ENCODE data around the gene NFE2. TPM values are rescaled to one million over a fixed set of nuclear protein-coding genes. Genes with fewer than 3 reads are reported as not detected.
A peak's percentile ranks its signal among the peaks of the same experiment; 100 is the strongest.

Gene NFE2
- total RNA-seq, 1 donor from 2014 or later = not detected

DNA sequence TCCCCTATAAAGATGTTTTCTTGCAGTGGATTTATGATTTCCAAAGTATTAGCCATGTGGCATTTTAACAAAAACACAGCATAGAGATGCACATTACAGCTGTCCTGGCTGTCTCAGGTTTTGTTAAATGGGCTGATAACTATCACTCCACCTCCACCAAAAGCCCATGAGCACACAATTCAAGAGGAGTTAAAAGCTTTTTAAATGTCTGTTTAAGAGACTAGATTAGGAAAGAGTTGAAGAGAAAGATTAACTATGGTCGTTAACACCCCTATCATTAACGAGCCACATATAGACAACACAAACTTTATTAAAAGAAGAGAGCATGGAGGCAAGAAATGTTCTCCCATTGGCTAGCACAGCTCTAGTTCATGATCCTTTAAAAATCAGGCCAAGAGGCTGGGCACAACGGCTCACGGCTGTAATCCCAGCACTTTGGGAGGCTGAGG lies 35.4 kb downstream of the NFE2 start:
- no peak overlapping the region for H3K27ac ChIP-seq
- no peaks in the 10 kb centered on the region for H3K36me3 ChIP-seq
- no peak for TF ChIP-seq CTCF (IDR thresholded peaks at IDR 0.05)
- no peak for TF ChIP-seq POLR2A (IDR thresholded peaks at IDR 0.05)
- TF ChIP-seq POLR2AphosphoS5 (IDR thresholded peaks at IDR 0.05; ENCODE audit: insufficient read depth in 1 of 2, low read depth in 1 of 2) = no peak

GRCh38 chr12:54262403-54262925 lies 38.4 kb downstream of the NFE2 start:
- Histone ChIP-seq H3K27me3 (no peaks in the 10 kb centered on the region), H3K36me3 (no peaks in the 10 kb centered on the region), H3K4me1 (peaks cover 29% of the 10 kb centered on the region), H3K27ac (no peak overlapping the region), H3K4me3 (no peak overlapping the region), H3K9me3 (no peaks in the 10 kb centered on the region)
- TF ChIP-seq POLR2AphosphoS5 (IDR thresholded peaks at IDR 0.05; ENCODE audit: insufficient read depth in 1 of 2, low read depth in 1 of 2) = no peak
- no peak for TF ChIP-seq POLR2A (IDR thresholded peaks at IDR 0.05)
- TF ChIP-seq CTCF (IDR thresholded peaks at IDR 0.05) = no peak
- intact Hi-C loops (cut with DNase I) = no loop called here
- DNase-seq (ENCODE audit: extremely low spot score in 2 of 2) = no peak

More for the DNA sequence above, 35.4 kb downstream of the NFE2 start:
- H3K4me3 ChIP-seq = no peak overlapping the region
- H3K27me3 ChIP-seq = no peaks in the 10 kb centered on the region
- peaks cover 12% of the 10 kb centered on the region for H3K4me1 ChIP-seq
- intact Hi-C loops (cut with DNase I) = no loop called here
- no peak for DNase-seq (ENCODE audit: extremely low spot score in 2 of 2)
- no peaks in the 10 kb centered on the region for H3K9me3 ChIP-seq

- H3K27me3 ChIP-seq = no peaks in the 10 kb centered on the region
- no peaks in the 10 kb centered on the region for H3K36me3 ChIP-seq
- no peaks in the 10 kb centered on the region for H3K9me3 ChIP-seq
- intact Hi-C loops (cut with DNase I) = no loop called here
- H3K27ac ChIP-seq = no peak overlapping the region
- H3K4me3 ChIP-seq = no peak overlapping the region
- DNase-seq (ENCODE audit: extremely low spot score in 2 of 2) = no peak
- no peak for TF ChIP-seq POLR2A (IDR thresholded peaks at IDR 0.05)
- no peak for TF ChIP-seq POLR2AphosphoS5 (IDR thresholded peaks at IDR 0.05; ENCODE audit: insufficient read depth in 1 of 2, low read depth in 1 of 2)
- no peak for TF ChIP-seq CTCF (IDR thresholded peaks at IDR 0.05)
- peaks cover 29% of the 10 kb centered on the region for H3K4me1 ChIP-seq
These were observed 38.9 kb downstream of the NFE2 start for GRCh38 chr12:54261815-54262402.

DNA sequence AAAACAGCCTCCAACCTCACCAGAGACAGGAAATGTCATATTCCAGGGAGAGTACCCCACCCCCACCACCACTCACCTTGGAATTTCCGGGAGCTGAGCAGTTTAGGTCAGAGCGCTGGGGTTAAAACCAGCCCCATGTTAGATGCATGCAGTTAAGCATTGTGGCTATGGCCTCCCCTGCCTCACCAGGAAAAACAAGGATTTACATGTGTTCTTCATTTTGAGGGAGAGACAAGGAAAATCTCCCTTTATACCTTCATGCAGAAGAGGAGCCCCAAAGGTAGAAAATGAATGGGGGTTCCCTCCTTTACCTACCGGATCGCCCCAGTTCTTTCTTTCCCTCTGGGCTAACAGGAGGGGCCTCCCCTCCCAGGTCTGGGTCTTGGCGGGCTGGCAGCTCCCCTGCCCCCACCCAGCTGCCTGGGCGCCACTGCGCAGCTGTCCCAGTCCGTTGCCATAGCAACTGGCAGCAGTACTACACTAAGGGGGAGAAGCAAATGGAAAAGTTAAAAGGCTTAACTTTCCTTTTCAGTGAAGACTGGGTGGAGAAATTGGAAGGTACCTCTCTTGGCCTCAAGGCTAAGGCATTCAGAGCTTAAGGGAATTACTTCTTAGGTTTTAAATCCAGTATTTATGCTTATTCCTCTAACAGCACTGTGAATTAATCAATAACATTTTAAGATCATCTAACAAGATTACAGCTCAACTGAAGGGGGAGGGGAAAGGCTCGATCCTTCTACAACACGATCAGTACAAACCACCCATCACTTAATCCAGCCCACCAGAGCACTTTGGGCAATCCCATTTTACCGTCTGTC lies 41.4 kb downstream of the NFE2 start:
- intact Hi-C loops (cut with DNase I) = loop anchor here (10.0 kb wide), 1 partner anchor 105 kb away; the partner anchor contains the start of gene GPR84
- H3K27ac ChIP-seq = peak overlapping the region; percentile 63
- peaks cover 29% of the 10 kb centered on the region for H3K4me1 ChIP-seq
- H3K4me3 ChIP-seq = peak overlapping the region; percentile 32
- no peak for DNase-seq (ENCODE audit: extremely low spot score in 2 of 2)
- no peaks in the 10 kb centered on the region for H3K27me3 ChIP-seq
- peaks cover 0 to 12% of the 10 kb centered on the region in 2 donors for H3K36me3 ChIP-seq
- no peaks in the 10 kb centered on the region for H3K9me3 ChIP-seq
- TF ChIP-seq POLR2AphosphoS5 (IDR thresholded peaks at IDR 0.05; ENCODE audit: insufficient read depth in 1 of 2, low read depth in 1 of 2) = peak in 1 of 2 donors; percentile 53
- no peak for TF ChIP-seq CTCF (IDR thresholded peaks at IDR 0.05)
